Keratinocyte (primary cell): Measurements from ENCODE around the gene SP140.

Experiments used
- CTCF ChIP-seq, 3 experiments: IDR thresholded peaks in 1 of 3; conservative IDR thresholded peaks in 1 of 3; optimal IDR thresholded peaks in 1 of 3; 2 replicates in 2 of 3; 3 replicates in 1 of 3; pipeline versions ENCODE3 to v1.5.1; 2011; ENCODE audit warnings: low read length in 3 of 3, mild to moderate bottlenecking in 3 of 3, moderate library complexity in 2 of 3, control low read depth in 1 of 3, inconsistent platforms in 1 of 3; ENCODE audit not compliant: insufficient read depth in 2 of 3; ENCODE audit errors: extremely low read depth in 1 of 3
- EZH2 ChIP-seq: IDR thresholded peaks from one replicate; pipeline ENCODE4 v1.6.1; 2012; ENCODE audit warnings: inconsistent platforms, mild to moderate bottlenecking, low read length, moderate library complexity

GRCh38 chr2:230184727-230185578 is 40.6 kb upstream of the SP140 start:
- TF ChIP-seq CTCF (optimal IDR thresholded peaks at IDR 0.05 in 1 of 3, IDR thresholded peaks at IDR 0.05 in 1 of 3, conservative IDR thresholded peaks at IDR 0.05 in 1 of 3; ENCODE audit: extremely low read depth in 1 of 3, insufficient read depth in 2 of 3, low read length in 3 of 3) = no peak
- no peak for TF ChIP-seq EZH2
